ENCODE results near the gene TRIM33.

Gene TRIM33

GRCh38 chr1:114511032-114511785 lies at the start of gene TRIM33:
TSS of gene TRIM33 (minus strand) at chr1:114511203. CDS start at chr1:114511076, 127 bp downstream.
- peak; percentile 97 for DNase-seq

- no peak for DNase-seq
Measured at GRCh38 chr1:114559356-114559755, 48.4 kb upstream of the TRIM33 start.

DNA sequence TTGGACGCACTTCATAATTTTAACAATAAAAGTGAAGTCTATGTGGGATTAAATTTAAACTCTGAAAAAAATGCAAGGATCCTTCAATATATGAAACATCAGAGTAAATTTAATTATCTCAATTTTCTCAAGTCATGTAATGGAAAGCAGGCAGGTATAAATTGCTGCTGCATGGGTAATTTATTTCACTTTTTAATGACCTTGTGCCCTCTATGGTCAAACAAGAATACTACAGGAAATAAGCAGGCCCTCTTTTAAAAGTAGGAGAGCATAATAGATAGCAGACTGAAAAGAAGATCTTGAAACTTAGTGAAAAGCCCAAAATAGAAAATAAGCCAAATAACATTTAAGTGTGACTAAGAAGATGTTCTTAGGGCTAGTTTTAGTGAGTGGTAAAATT lies 47.5 kb upstream of the TRIM33 start:
- no peak for DNase-seq

DNA sequence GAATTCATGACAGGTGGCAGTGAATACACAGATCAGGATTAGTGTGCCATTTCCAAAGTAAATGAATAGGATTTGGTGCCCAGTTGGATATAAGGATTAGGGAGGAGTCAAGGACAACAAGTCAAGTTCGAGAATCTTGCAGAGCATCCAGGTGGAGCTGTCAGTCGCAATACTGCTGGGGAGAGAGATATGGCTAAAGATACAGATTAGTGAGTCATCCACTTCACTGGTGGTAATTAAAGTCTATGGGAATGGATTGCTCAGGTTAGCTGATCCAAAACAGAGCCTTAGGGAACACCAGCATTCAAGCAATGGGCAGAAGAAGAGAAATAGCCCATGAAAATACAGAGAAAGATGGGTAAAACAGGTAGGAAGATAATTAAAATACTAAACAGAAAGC lies 43.6 kb upstream of the TRIM33 start:
- no peak for DNase-seq

DNA sequence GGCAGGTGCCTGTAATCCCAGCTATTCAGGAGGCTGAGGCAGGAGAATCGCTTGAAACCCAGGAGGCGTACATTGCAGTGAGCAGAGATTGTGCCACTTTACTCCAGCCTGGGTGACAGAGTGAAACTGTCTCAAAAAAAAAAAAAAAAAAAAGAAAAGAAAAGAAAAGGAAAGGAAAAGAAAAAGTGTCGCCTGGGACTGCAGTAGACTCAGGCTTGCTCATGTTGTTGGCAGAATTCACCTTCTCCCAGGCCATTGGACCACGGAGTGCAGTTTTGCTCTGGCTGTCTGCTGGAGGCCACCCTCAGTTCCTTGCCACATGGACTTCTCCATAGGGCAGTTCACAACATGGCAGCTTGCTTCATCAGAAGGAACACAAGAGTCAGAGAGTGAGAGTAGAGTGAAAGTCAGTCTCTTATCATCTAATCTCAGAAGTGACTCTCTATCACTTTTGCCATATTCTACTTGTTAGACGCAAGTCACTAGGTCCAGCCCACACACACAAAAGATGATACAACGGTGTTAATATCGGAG lies 41.2 kb upstream of the TRIM33 start:
- DNase-seq: no peak

DNA sequence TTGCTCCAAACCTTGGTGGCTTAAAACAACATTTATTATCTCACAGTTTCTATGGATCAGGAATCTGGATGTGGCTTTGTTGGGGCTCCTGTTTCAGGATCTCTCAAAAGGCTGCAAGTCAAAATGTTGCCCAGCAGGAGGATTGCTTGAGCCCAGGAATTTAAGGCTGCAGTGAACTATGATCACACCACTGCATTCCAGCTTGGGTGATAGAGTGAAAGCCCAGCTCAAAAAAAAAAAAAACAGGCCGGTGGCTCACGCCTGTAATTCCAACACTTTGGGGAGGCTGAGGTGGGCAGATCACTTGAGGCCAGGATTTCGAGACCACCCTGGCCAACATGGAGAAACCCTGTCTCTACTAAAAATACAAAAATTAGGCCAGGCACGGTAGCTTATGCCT lies 40.4 kb upstream of the TRIM33 start:
- no peak for DNase-seq

DNA sequence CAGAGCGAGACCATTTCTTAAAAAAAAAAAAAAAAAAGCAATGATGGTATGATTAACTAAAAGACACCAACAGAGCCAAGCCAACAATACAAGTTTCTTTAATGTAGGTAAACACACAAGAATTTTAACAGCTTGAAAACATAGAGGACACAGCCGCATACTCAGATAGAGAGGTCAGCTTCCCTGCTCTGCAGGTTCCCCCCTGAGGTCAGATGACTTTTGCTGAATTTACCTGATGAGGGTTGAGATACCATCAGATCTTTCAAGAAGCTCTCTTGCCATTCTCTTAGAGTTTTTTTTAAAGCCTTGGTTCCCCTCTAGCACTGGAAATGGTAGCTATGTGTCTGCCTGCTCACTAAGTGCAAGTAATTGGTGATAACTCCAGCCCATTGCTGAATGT lies 39.3 kb upstream of the TRIM33 start:
- no peak for DNase-seq

GRCh38 chr1:114549137-114549536 lies 38.1 kb upstream of the TRIM33 start:
- DNase-seq: no peak

DNA sequence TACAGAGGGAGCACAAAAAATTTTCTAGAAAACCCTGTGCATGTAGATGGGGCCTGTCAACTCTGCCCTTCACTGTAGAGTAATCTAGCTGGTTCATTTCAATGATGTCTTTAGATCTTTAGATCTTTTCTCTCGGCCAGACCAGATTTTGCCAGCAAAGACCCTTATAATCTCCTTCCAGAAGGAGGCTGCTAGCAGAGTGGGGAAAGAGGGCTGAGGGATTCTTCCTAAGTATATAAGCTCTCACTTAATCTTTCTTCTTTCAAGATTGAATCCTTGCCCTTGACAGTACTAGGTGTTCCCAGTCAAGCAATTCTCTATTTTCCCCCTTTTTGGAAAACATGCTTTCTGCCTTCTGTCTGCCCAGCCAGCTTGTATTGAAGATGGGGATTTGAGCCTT lies 36.1 kb upstream of the TRIM33 start:
- DNase-seq: no peak

DNA sequence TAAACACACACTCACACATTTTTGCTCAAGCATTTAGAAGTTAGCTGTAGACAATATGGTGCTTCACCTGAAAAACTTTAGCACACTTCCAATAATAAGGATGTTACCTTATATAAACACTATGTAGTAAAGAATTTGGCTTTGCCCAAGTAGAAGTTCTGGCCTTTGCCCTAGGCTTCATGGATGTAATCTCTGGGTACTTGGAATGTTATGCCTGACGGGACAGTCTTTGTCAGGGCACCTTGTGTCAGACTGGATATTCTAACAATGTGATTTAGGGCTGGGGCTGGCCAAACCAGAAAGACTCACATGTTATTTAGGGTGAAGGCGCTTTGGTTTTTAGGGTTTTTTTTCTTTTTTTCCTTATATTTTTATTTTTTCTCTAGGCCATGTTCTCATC lies 34.8 kb upstream of the TRIM33 start:
- DNase-seq: no peak

DNA sequence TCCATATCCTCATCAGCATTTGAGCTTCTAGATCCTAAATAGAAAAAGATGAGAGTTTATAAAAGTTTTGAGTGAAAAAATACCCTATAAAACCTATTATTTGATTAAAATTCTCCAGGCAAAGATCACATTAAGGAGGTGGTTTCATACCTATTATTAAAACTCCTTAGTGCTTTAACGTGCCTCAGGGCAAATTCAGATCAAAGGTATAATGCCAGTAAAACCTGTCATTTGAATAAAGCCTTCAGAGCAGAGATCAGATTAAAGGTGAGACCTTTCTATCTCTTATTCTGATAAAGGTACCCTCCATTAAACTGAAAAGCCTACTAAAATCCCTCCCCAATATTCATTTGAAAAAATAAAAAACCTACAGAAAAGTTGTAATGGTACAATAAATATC lies 34.3 kb upstream of the TRIM33 start:
- no peak for DNase-seq

- no peak for DNase-seq
Measured at GRCh38 chr1:114540821-114541220, 29.8 kb upstream of the TRIM33 start.

DNA sequence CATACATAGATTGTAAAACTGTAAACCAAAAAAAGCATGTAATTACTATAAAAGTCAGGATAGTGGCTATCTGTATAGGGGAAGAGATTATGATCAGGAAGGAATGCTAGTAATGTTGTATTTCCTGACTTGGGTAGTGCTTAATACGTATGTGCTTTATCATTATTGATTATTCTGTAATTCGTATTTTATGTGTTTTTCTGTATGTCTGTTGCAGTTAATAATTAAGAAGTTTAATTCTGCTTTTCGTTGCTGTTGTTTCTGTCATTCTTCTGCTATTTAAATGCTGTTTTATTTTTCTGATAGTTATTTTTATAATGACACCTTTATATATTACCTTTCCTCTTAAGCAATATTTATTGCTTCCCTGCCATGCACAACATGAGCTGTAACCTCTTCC lies 29.3 kb upstream of the TRIM33 start:
- DNase-seq: no peak

- no peak for DNase-seq
Measured at GRCh38 chr1:114536043-114536442, 25.0 kb upstream of the TRIM33 start.

DNA sequence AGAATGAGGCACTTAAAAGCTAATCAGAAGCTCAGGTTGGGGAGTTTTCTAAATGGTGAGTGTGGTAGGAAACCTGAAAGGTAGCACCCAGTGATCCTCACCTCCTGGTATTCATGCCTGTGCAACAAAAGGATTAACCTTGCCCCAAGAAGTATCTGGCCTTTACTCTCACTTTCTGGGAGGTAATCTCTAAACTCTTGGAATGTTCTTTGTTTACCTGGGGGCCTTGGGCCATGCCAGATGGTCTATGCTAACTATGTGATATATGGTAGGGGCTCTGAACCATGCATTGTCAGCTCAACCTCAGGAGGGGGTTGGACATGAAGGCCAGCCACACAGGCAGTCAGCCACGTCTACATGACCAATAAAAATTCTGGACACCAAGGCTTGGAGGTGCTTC lies 24.4 kb upstream of the TRIM33 start:
- no peak for DNase-seq

GRCh38 chr1:114531094-114531493 lies 20.1 kb upstream of the TRIM33 start:
- no peak for DNase-seq

GRCh38 chr1:114530224-114530623 lies 19.2 kb upstream of the TRIM33 start:
- DNase-seq: no peak

DNA sequence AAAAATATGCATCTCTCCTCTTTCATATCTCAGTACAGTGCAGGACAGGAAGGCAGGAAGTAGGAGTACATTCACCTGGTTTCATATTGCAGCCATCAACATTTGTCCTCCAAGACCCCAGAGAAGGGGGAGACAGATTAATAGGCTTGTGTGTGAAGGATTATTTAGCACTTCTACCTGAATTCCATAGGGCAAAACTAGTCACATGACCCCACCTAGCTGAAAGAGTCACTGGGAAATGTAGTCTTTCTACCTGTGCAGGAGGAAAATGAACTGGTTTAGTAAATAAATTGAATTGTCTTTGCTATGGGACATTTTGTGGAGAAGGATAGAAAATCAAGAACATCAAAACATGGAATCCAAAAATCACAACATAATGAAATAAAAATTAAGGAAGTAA lies 13.9 kb upstream of the TRIM33 start:
- no peak for DNase-seq

DNA sequence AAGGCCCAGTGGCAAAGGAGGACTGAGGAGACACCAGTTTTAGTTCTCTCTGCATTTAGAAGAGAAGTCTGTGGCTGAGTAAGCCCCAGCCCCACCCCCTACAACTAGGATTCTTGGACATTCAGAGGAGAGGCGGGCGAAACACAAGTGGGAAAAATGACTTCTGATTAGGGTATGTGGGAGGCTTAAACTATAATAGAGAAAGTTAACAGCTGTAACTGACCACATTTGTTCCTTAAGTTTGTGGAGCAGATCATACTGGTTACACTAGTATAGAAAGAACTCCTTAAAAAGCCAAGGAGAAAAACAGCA lies 11.2 kb upstream of the TRIM33 start:
- DNase-seq: no peak

DNA sequence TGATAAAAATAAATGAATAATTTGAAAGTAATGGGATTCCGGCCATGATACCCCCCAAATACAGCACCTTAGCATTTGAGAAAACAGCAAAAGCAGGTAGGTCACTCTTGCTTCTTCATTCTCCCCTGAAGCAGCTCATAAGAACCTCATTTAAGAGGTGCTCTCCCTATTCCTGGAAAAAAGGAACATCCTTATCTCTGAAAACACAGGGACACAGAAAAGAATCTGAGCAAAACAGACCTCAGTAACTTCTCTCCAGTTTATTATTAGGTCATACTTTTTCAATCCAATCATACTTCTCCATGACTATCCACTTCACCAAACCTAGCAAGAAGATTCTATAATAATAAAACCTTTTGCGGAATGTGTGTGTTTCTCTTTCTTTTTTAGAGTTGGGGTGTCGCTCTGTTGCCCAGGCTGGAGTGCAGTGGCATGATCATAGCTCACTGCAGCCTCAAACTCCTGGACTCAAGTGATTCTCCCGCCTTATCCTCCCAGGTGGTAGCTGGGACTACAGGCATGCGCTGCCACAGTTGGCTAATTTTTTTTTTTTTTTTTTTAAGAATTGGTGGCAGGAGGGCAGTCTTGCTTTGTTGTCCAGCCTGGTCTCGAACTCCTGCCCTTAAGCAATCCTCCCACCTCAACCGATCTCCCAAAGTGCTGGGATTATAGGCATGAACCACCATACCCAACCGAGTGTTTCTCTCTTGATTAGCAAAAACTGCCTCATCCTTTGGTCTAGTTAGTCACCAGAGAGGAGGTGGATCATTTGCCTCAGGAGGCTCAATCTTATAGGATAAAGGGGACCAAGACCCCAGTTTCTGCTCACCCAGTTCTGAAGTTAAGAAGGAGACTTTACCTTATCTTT lies 10.6 kb upstream of the TRIM33 start:
- DNase-seq: no peak

- no peak for DNase-seq
Measured at GRCh38 chr1:114517348-114517747, 6.3 kb upstream of the TRIM33 start.

DNA sequence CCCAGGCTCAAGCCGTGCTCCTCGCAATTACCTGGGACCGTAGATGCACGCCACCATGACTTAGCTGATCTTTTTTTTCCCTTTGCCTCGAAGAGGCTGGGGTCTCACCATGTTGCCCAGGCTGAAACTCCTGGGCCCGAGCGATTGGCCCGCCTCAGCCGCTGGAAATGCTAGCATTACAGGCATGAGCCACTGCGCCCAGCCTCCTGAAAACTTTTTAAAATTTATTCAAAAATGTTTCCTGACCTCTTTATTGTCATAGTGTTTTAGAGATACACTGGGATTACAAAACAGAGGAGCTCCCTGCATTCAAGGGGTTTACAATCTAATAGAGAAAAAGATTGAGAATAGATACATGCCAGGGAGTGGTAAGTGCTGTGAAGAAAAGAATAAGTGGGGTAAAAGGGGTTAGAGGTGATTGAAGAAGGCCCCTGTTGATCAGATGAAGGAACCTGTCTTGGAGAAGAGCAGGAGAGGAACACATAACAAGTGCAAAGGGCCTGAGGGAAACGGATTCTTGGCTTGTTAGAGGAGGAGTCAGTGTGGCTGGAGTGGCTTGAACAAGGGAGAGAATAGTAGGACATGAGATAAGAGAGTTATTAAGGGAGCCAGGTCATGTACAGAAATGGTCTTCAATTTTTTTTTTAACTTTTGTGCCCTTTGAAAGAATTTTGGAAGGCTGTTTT lies 1.7 kb upstream of the TRIM33 start:
- DNase-seq: no peak

DNA sequence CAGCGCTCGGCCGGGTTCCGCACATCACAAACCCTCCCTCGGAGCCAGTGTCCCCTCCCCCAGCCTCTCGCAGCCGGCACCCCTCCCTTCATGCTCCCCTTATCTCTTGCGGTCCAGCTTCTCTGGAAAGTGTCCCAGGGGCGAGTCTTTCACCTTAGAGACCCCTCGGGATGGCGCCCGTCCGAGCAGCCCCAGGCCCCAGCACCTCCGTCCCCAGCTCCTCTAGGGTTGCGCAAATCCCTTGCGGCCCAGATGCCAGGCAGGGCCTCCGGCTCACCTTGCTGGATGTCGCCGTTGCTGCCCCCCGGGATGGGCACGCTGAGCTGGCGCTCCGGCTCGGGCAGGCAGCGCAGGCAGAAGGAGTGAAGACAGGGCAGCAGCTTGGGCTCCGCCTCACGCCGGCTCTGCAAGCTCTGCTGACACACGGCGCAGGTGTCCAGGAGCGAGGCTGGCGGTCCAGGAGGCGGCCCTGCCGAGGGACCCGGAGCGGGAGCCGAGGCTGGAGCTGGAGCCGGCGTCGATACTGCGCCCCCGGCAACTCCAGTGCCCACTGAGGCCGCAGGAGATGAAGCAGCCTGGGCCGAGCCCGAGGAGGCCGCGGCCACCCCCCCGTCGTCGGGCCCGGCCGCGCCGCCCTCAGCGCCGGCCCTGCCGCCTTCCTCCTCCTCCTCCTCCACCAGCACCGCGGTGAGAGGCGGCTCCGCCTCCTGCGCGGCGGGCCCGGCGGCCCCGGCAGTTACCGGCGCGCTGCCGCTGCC lies 550 bp downstream of the TRIM33 start:
- peak; percentile 82 for DNase-seq
